Smooth muscle cell (in vitro differentiated cells): ENCODE results near the gene FZR1. TPM values are rescaled to one million over a fixed set of nuclear protein-coding genes. Genes with fewer than 3 reads are reported as not detected.

Experiments
- DNase-seq: peaks from one replicate; lab custom pipeline; 2025; ENCODE audit not compliant: unreplicated experiment; lab: John Stamatoyannopoulos, UW
- H2AFZ ChIP-seq: fragments of 200-600 bp; sonication (generic); 2 replicates; pipeline ENCODE4 v1.6.0; 2016; ENCODE audit warnings: antibody characterized with exemption, low read depth, mild to moderate bottlenecking
- H3F3A ChIP-seq: fragments of 200-600 bp; sonication (generic); 2 replicates; pipeline ENCODE4 v1.6.0; 2017; ENCODE audit warnings: antibody characterized with exemption, low read depth
- H3K27ac ChIP-seq: fragments of 200-600 bp; sonication (generic); 2 replicates; pipeline ENCODE4 v1.5.1; 2016; ENCODE audit warnings: low read depth, mild to moderate bottlenecking
- H3K27me3 ChIP-seq: fragments of 200-600 bp; sonication (generic); 2 replicates; pipeline ENCODE4 v1.6.1; 2016; ENCODE audit warnings: low read depth, mild to moderate bottlenecking
- H3K36me3 ChIP-seq: fragments of 200-600 bp; sonication (generic); 2 replicates; pipeline ENCODE4 v1.5.1; 2016; ENCODE audit warnings: low read depth
- H3K4me1 ChIP-seq: fragments of 200-600 bp; sonication (generic); 2 replicates; pipeline ENCODE4 v1.5.1; 2016; ENCODE audit warnings: low read depth
- H3K4me2 ChIP-seq: fragments of 200-600 bp; sonication (generic); 2 replicates; pipeline ENCODE4 v1.6.0; 2016; ENCODE audit warnings: mild to moderate bottlenecking
- H3K4me3 ChIP-seq: fragments of 200-600 bp; sonication (generic); 2 replicates; pipeline ENCODE4 v1.5.1; 2016; ENCODE audit warnings: mild to moderate bottlenecking
- H3K79me2 ChIP-seq: fragments of 200-600 bp; sonication (generic); 2 replicates; pipeline ENCODE4 v1.6.0; 2016; ENCODE audit warnings: low read depth, mild to moderate bottlenecking
- H3K9ac ChIP-seq: fragments of 200-600 bp; sonication (generic); 2 replicates; pipeline ENCODE4 v1.6.0; 2016; ENCODE audit warnings: low read depth
- H3K9me3 ChIP-seq: fragments of 200-600 bp; sonication (generic); replicated peaks from 2 replicates; pipeline ENCODE4 v1.5.1; 2016; ENCODE audit warnings: low read depth
- H4K20me1 ChIP-seq: fragments of 200-600 bp; sonication (generic); 2 replicates; pipeline ENCODE4 v1.6.0; 2016; ENCODE audit warnings: low read depth
- WGBS: methylation state at CpG from one replicate; pipeline ENCODE4 v1.1.7; 2016; ENCODE audit warnings: low lambda C conversion rate; 5-methylcytosine and 5-hydroxymethylcytosine counted together
- polyA plus RNA-seq: library from polyadenylated mRNA; unstranded; fragments of >200 nt; fragmentation: Nextera tagmentation; extraction: Ambion mirVana; gene quantifications from 2 replicates; pipeline ENCODE4 v1.2.1, GENCODE V29; 2016
- total RNA-seq: library from RNA; depleted of rRNA; stranded (reverse); fragments of >200 nt; gene quantifications from 2 replicates; pipeline ENCODE4 v1.2.3, GENCODE V29; 2014
- TF ChIP-seq, protein P1 (sequence below): fragments of 200-600 bp; sonication (generic); IDR thresholded peaks from 2 replicates; pipeline ENCODE4 v1.5.1; 2017; ENCODE audit warnings: borderline replicate concordance, mild to moderate bottlenecking, antibody characterized with exemption; ENCODE audit not compliant: insufficient read depth, poor library complexity, severe bottlenecking

FZR1 gene
- total and polyA plus RNA-seq, 2 experiments from 2014 or later: 16.3 to 49.7 TPM

DNA sequence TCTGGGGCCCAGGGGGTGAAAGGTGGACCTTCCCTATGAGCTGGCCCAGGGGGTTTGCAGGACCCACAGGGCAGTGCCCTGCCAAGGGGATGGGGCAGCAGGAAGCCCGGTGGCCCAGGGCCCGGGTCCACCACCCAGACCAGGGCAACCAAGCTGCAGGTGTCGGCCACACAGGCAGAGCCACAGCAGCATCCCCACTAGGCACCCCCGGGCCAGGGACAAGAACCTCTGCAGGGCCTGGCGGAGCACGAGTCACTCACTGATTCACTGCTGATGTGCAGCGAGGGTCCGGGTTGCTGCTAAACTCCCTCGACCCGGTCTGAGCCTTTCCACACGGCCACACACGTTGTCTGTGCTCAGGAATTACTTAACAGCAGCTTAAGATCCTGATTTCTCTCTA lies 8.8 kb downstream of the FZR1 start:
- Histone ChIP-seq H3K27ac (no peak overlapping the region), H4K20me1 (peaks cover 100% of the 10 kb centered on the region), H3K79me2 (peaks cover 100% of the 10 kb centered on the region), H3K4me1 (no peaks in the 10 kb centered on the region), H3K27me3 (no peaks in the 10 kb centered on the region), H2AFZ (no peak overlapping the region), H3K4me3 (no peak overlapping the region), H3K4me2 (no peak overlapping the region), H3K9me3 (no peaks in the 10 kb centered on the region), H3F3A (no peaks in the 10 kb centered on the region), H3K36me3 (no peaks in the 10 kb centered on the region), H3K9ac (no peak overlapping the region)
- no peak for DNase-seq
- 65% methylated on average over 12 of the region's 12 CpGs for WGBS
- TF ChIP-seq, protein P1, sequence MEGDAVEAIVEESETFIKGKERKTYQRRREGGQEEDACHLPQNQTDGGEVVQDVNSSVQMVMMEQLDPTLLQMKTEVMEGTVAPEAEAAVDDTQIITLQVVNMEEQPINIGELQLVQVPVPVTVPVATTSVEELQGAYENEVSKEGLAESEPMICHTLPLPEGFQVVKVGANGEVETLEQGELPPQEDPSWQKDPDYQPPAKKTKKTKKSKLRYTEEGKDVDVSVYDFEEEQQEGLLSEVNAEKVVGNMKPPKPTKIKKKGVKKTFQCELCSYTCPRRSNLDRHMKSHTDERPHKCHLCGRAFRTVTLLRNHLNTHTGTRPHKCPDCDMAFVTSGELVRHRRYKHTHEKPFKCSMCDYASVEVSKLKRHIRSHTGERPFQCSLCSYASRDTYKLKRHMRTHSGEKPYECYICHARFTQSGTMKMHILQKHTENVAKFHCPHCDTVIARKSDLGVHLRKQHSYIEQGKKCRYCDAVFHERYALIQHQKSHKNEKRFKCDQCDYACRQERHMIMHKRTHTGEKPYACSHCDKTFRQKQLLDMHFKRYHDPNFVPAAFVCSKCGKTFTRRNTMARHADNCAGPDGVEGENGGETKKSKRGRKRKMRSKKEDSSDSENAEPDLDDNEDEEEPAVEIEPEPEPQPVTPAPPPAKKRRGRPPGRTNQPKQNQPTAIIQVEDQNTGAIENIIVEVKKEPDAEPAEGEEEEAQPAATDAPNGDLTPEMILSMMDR: no peak

- Histone ChIP-seq H3K27ac (no peak overlapping the region), H4K20me1 (peaks cover 100% of the 10 kb centered on the region), H3K27me3 (no peaks in the 10 kb centered on the region), H3K79me2 (peaks cover 91% of the 10 kb centered on the region), H3K36me3 (no peaks in the 10 kb centered on the region), H3K4me2 (no peak overlapping the region), H3K4me3 (no peak overlapping the region), H3K4me1 (no peaks in the 10 kb centered on the region), H3K9ac (no peak overlapping the region), H2AFZ (no peak overlapping the region), H3F3A (no peaks in the 10 kb centered on the region), H3K9me3 (no peaks in the 10 kb centered on the region)
- TF ChIP-seq, protein P1: no peak
- 92% methylated on average over 15 of the region's 15 CpGs for whole genome bisulfite sequencing
- no peak for DNase-seq
Observed at GRCh38 chr19:3515891-3516422, 9.8 kb downstream of the FZR1 start.

GRCh38 chr19:3516675-3517207 lies 10.6 kb downstream of the FZR1 start:
- no peaks in the 10 kb centered on the region for H3K4me1 ChIP-seq
- TF ChIP-seq, protein P1: no peak
- H3K4me3 ChIP-seq: no peak overlapping the region
- no peak for DNase-seq
- H3K27ac ChIP-seq: no peak overlapping the region
- no peaks in the 10 kb centered on the region for H3K9me3 ChIP-seq
- no peaks in the 10 kb centered on the region for H3K27me3 ChIP-seq
- no peak overlapping the region for H3K9ac ChIP-seq
- H2AFZ ChIP-seq: no peak overlapping the region
- peaks cover 100% of the 10 kb centered on the region for H4K20me1 ChIP-seq
- H3K4me2 ChIP-seq: no peak overlapping the region
- H3F3A ChIP-seq: no peaks in the 10 kb centered on the region
- no peaks in the 10 kb centered on the region for H3K36me3 ChIP-seq
- WGBS: 96% methylated on average over 15 of the region's 15 CpGs
- H3K79me2 ChIP-seq: peaks cover 87% of the 10 kb centered on the region

DNA sequence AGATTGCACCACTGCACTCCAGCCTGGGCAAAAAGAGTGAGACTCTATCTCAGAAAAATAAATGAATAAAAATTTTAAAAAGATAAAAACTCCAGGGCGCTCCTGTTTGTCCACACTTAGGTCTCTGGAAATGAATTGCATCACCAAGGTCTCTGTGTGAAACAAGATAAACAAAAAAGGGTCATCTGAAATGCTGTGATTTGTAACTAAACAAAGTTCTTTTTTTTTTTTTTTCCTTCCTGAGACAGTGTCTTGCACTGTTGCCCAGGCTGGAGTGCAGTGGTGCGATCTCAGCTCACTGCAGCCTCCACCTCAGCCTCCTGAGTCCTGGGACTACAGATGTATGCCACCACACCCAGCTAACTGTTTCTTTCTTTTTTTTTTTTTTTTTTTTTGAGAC lies 11.5 kb downstream of the FZR1 start:
- Histone ChIP-seq H2AFZ (no peak overlapping the region), H3K36me3 (no peaks in the 10 kb centered on the region), H3K27me3 (no peaks in the 10 kb centered on the region), H3K9me3 (no peaks in the 10 kb centered on the region), H3K4me2 (no peak overlapping the region), H3K4me3 (no peak overlapping the region), H3K9ac (no peak overlapping the region), H3K79me2 (peaks cover 87% of the 10 kb centered on the region), H4K20me1 (peaks cover 100% of the 10 kb centered on the region), H3F3A (no peaks in the 10 kb centered on the region), H3K27ac (no peak overlapping the region), H3K4me1 (no peaks in the 10 kb centered on the region)
- 91% methylated on average over 2 of the region's 2 CpGs for WGBS
- TF ChIP-seq, protein P1: no peak
- no peak for DNase-seq
